T-helper 2 cell treated with Interferon-gamma antibody and Interleukin-4, amounts not matched to agents 5 μg/mL and 100 μg/mL, for 36 hours (primary cell): Measurements from ENCODE around the gene PRDM16.

Source experiments
- DNase-seq: peaks from one replicate; pipeline ENCODE4 v3.0.0; 2021; ENCODE audit warnings: low spot score
- H3K27ac Mint-ChIP-seq: one replicate; pipeline ENCODE4 v1.8.0; 2021; ENCODE audit warnings: mild to moderate bottlenecking, mixed read lengths
- H3K27me3 Mint-ChIP-seq: one replicate; pipeline ENCODE4 v1.8.0; 2021; ENCODE audit warnings: low read depth, mixed read lengths
- H3K36me3 Mint-ChIP-seq: one replicate; pipeline ENCODE4 v1.8.0; 2021; ENCODE audit warnings: low read depth, mixed read lengths
- H3K4me1 Mint-ChIP-seq: one replicate; pipeline ENCODE4 v1.8.0; 2021; ENCODE audit warnings: low read depth, mixed read lengths
- H3K4me3 Mint-ChIP-seq: one replicate; pipeline ENCODE4 v1.8.0; 2022; ENCODE audit warnings: mild to moderate bottlenecking, moderate library complexity, mixed read lengths
- H3K9me3 Mint-ChIP-seq: one replicate; pipeline ENCODE4 v1.8.0; 2021; ENCODE audit warnings: mixed read lengths

The PRDM16 gene

DNA sequence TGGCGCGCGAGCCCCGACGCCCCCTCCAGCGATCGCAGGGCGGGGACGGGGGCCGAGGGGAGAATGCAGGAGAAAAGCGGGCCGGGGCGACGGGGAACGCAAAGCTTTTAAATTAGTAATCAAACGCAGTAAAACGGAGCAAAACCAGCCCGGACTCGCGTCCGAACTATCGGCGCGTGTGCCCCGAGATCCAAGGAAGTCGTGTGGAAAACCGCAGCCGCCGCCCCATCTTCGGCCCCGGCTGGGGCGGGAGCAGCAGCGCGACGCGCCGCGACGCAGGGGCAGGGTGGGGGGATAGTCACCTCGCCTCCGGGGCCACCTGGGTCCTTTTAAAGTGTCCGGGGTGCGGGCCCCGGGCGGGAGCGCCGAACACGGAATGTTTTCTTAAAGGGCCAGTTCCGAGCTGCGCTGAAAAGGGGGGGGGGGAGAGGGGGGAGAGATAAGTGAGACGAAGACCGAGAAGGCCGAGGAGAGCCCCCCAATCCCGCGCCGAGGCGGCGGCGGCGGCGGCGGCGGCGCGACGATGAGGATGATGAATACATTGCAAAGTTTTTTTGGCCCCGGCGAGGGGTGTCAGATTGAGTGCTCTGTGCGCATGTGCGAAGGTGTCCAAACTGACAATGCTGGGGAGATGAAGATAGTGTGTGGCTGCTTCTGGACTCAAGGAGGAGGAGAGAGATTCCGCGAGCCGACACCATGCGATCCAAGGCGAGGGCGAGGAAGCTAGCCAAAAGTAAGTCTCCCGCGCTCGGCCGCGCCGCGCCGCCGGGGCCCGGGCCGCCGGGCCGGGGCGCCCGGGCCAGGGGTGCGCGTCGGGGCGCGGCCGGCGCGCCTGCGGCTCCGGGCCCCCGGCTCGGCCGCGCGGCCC is at the start of gene PRDM16:
TSS of gene PRDM16 (plus strand) at position 640 of the 868 bp plus-strand sequence. CDS start at position 697, 57 bp downstream.
- Mint-ChIP-seq H3K9me3 (no peaks in the 10 kb centered on the region), H3K27ac (no peak within 1 kb of the TSS), H3K4me1 (no peaks in the 10 kb centered on the region), H3K36me3 (no peaks in the 10 kb centered on the region), H3K27me3 (peaks cover 21% of the 10 kb centered on the region), H3K4me3 (peak within 1 kb of the TSS; percentile 72)
- no peak for DNase-seq

DNA sequence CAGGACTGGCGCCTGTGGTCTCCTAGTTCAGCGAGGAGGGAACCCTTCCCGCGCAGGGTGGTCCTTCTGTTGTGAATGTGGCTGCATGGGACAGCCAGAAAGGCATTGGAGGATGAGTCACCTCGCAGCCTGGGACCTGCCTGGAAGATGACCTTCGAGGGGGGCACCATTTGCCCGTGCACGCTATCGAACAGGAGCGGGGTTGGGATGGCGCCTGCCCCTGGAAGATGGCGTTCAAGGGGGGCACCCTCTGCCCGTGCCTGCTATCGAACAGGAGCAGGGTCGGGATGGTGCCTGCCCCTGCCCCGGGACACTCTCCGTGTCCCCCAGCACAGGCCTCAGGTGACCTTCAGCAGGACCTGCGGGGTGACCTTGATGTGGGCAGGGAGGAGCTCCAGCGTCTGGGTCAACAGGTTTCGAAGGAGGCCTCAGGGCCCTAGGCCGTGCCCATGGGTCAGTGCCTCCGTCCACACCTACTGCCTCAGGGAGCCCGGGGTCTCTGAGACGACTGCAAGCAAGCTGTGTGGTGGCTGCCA is 49.4 kb upstream of the PRDM16 start:
- no peaks in the 10 kb centered on the region for H3K4me1 Mint-ChIP-seq
- no peak for DNase-seq
- H3K27me3 Mint-ChIP-seq = no peaks in the 10 kb centered on the region
- H3K9me3 Mint-ChIP-seq = no peaks in the 10 kb centered on the region
- no peak overlapping the region for H3K27ac Mint-ChIP-seq
- H3K36me3 Mint-ChIP-seq = no peaks in the 10 kb centered on the region
- no peak overlapping the region for H3K4me3 Mint-ChIP-seq

DNA sequence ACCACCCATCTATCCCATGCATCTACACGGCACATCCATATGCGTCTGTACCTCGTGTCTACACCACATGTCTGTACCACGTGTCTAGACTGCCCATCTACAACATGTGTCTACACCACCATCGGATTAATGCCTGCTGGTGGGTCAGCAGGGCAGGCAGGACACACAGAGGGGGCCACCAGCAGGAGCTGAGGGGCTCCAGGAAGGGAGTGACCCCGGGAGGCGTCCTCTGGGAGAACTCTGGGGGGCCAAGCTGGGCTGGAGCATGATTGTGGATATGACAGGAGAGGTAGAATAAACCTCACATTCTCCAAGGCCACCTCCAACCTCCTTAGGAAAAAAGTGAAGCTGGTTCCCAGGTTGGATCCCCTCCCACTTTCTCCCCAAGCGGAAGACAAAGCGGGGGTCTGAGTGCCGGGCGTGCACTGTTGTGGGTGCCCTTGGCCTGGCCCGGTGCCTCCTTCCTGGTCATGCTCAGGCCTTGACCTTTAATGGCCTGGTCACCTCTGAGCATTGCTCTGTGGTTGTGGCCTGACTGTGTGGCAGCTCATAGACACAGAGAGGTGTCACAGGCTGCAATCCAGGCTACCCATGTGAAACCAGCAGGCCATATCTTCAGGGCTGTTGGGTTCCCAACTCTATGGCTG is 48.6 kb upstream of the PRDM16 start:
- no peak overlapping the region for H3K27ac Mint-ChIP-seq
- no peak for DNase-seq
- no peaks in the 10 kb centered on the region for H3K4me1 Mint-ChIP-seq
- no peaks in the 10 kb centered on the region for H3K36me3 Mint-ChIP-seq
- no peak overlapping the region for H3K4me3 Mint-ChIP-seq
- H3K27me3 Mint-ChIP-seq = no peaks in the 10 kb centered on the region
- no peaks in the 10 kb centered on the region for H3K9me3 Mint-ChIP-seq

DNA sequence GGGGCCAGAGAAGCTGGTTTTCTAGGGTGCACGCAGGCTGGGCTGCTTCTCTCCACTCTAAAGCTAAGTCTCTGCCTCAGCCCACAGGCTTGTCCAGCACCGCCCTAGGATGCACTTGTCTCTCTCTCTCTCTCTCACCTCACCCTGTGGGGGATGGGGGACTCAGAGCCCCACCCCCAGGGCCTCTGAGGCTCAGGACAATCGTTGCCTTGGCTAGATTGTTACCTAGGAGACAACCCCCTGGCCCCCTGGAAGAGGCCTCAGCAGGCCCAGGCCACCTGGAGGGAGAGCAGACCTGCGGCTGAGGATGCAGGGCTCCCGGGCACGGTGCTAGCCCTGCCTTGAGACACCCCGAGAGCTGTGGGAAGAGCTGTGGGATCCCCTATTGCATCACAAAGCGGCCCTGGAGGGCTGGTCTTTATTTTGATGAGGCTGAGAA is 47.8 kb upstream of the PRDM16 start, which contains the start of gene ACTRT2:
TSS of gene ACTRT2 (plus strand) at position 235 of the 439 bp plus-strand sequence. CDS start 220 bp downstream, outside the sequence.
- Mint-ChIP-seq H3K27ac (no peak within 1 kb of the TSS), H3K9me3 (no peaks in the 10 kb centered on the region), H3K4me1 (no peaks in the 10 kb centered on the region), H3K4me3 (no peak within 1 kb of the TSS), H3K36me3 (no peaks in the 10 kb centered on the region), H3K27me3 (no peaks in the 10 kb centered on the region)
- no peak for DNase-seq

DNA sequence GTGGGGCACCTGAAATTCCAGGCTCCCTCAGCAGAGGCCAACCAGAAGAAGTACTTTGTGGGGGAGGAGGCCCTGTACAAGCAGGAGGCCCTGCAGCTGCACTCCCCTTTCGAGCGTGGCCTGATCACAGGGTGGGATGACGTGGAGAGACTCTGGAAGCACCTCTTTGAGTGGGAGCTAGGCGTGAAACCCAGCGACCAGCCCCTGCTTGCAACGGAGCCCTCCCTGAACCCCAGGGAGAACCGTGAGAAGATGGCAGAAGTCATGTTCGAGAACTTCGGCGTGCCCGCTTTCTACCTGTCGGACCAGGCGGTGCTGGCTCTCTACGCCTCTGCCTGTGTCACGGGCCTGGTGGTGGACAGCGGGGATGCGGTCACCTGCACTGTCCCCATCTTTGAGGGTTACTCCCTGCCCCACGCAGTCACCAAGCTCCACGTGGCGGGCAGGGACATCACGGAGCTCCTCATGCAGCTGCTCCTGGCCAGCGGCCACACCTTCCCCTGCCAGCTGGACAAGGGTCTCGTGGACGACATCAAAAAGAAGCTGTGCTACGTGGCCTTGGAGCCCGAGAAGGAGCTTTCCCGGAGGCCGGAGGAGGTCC is 47.1 kb upstream of the PRDM16 start:
- Mint-ChIP-seq H3K27ac (no peak overlapping the region), H3K27me3 (no peaks in the 10 kb centered on the region), H3K4me3 (no peak overlapping the region), H3K4me1 (no peaks in the 10 kb centered on the region), H3K9me3 (no peaks in the 10 kb centered on the region), H3K36me3 (no peaks in the 10 kb centered on the region)
- no peak for DNase-seq

DNA sequence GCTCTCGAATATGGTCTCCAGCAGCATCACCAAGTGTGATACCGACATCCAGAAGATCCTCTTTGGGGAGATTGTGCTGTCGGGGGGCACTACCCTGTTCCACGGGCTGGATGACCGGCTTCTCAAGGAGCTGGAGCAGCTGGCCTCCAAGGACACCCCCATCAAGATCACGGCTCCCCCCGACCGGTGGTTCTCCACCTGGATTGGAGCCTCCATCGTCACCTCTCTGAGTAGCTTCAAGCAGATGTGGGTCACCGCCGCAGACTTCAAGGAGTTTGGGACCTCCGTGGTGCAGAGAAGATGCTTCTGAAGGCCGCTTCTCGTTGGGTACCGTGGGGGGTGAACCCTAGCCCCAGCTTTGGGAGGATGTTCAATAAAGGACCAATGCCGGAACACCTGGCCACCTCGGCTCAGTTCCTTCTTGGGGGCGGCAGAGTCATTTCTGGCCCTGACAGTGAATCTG is 46.5 kb upstream of the PRDM16 start:
- no peaks in the 10 kb centered on the region for H3K27me3 Mint-ChIP-seq
- no peak overlapping the region for H3K4me3 Mint-ChIP-seq
- H3K36me3 Mint-ChIP-seq = no peaks in the 10 kb centered on the region
- DNase-seq = no peak
- H3K9me3 Mint-ChIP-seq = no peaks in the 10 kb centered on the region
- no peak overlapping the region for H3K27ac Mint-ChIP-seq
- H3K4me1 Mint-ChIP-seq = no peaks in the 10 kb centered on the region

DNA sequence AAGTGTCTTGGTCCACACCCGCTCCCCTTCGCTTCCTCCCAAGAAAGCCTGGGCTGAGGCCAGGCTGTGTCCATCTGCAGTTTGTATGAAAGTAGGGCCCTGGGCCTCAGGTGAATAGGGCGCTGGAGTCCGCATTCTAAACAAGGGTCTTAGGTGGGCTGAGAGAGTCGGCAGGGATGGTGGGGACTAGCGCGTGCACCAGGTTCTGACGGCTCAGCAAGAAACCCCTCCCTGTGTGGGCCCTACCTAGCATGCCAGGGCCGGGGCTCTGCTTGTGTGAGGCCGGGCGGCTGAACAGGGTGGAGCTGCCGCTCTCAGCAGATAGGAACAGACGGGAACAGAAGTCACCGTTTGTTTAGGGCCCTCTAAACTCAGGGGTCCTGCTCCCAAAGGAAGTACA is 46.0 kb upstream of the PRDM16 start:
- no peaks in the 10 kb centered on the region for H3K4me1 Mint-ChIP-seq
- H3K27me3 Mint-ChIP-seq = no peaks in the 10 kb centered on the region
- no peak for DNase-seq
- no peak overlapping the region for H3K27ac Mint-ChIP-seq
- H3K9me3 Mint-ChIP-seq = no peaks in the 10 kb centered on the region
- no peaks in the 10 kb centered on the region for H3K36me3 Mint-ChIP-seq
- H3K4me3 Mint-ChIP-seq = no peak overlapping the region

DNA sequence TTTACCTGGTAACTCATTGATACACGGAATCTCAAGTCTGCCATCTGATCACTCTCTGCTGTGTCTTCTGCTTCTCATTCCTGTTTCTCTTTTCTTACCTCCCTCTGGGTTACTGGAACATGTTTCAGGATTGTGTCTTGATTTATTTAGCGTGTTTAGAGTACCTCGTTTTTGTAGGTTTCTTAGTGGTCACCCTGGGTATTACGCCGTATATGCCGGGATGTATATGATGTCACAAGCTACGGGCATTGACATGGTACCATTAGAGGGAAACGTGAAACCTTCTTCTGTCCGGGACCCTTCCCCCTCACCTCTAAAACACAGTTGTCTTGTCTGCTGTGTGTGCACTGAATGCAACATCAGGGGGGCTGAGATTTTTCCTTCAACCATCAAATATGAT is 45.0 kb upstream of the PRDM16 start:
- Mint-ChIP-seq H3K4me3 (no peak overlapping the region), H3K27me3 (no peaks in the 10 kb centered on the region)

DNA sequence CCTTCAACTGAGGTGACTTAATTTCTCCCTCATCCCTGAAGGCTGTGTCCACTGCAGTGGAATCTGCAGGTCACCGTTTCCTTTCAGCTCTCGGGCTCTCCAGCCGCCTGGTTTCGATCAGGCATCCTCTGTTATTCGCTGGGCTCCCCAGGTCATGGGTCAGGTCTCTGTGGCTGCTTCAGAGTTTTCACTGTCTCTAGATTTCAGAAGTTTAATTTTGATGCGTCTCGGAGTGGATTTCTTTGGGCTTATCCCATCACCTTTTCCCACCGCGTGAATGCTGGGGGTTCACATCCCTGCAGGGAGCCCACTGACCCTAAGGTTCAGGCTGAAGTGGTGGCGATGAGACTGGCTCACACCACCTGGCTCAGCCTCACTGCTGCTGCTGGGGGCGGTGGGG is 44.4 kb upstream of the PRDM16 start:
- Mint-ChIP-seq H3K4me1 (no peaks in the 10 kb centered on the region), H3K4me3 (no peak overlapping the region), H3K27me3 (no peaks in the 10 kb centered on the region), H3K36me3 (no peaks in the 10 kb centered on the region), H3K27ac (no peak overlapping the region), H3K9me3 (no peaks in the 10 kb centered on the region)
- DNase-seq = no peak

More for the DNA sequence above, 45.0 kb upstream of the PRDM16 start:
- no peaks in the 10 kb centered on the region for H3K36me3 Mint-ChIP-seq
- H3K27ac Mint-ChIP-seq = no peak overlapping the region
- no peaks in the 10 kb centered on the region for H3K9me3 Mint-ChIP-seq
- DNase-seq = no peak
- no peaks in the 10 kb centered on the region for H3K4me1 Mint-ChIP-seq

DNA sequence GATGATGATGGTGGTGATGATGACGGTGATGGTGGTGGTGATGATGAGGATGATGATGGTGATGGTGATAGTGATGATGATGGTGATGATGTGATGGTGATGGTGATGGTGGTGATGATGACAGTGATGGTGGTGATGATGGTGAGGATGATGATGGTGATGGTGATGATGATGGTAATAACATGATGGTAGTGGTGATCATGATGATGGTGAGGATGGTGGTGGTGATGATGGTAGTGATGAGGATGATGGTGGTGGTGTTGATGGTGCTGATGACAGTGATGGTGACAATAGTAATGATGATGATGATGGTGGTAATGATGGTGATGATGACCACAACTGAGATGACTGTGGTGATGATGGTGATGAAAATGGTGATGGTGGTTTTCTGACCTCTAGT is 42.9 kb upstream of the PRDM16 start:
- Mint-ChIP-seq H3K27ac (no peak overlapping the region), H3K4me3 (no peak overlapping the region), H3K36me3 (no peaks in the 10 kb centered on the region), H3K9me3 (no peaks in the 10 kb centered on the region), H3K27me3 (no peaks in the 10 kb centered on the region), H3K4me1 (no peaks in the 10 kb centered on the region)
- DNase-seq = no peak

DNA sequence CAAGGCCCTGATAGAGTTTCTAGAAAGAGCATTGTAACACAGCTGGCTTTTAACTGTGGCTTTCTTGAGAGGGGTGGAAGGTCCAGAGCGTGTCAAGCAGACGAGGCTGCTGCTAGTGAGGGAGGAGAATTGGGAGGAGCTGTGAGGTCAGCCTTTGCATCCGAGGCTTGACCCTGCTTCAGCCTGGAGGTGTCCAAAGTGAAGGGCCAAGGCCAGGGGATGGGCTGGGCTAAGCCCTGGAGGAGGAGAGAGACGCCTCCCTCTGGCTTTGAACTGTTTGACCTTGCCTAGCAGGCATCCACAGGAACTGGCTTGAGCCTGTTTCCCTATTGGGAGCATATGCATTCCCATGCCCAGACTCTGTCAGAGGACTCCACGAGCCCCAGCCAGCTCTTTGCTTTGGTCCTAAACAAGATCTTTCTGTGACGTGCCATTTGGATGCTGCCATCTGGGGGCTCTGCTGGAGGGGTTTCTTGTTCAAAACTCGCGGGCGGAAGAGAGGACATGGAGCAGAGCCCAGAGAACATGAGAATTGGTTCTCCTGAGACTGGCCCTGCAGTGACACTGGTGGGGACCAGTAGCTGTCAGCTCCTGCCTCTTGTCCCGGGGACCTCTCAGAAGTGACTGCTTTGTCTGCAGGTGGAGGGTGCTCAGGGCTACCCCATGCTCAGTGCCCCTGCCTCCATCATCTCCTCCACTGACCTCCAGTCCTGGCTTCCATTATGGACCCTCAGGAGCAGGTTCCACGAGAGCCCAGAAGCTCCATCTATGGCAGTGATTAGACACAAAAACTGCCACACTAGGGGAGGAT is 42.2 kb upstream of the PRDM16 start:
- Mint-ChIP-seq H3K36me3 (no peaks in the 10 kb centered on the region), H3K27me3 (no peaks in the 10 kb centered on the region), H3K4me1 (no peaks in the 10 kb centered on the region), H3K4me3 (no peak overlapping the region), H3K27ac (no peak overlapping the region), H3K9me3 (no peaks in the 10 kb centered on the region)
- DNase-seq = no peak

DNA sequence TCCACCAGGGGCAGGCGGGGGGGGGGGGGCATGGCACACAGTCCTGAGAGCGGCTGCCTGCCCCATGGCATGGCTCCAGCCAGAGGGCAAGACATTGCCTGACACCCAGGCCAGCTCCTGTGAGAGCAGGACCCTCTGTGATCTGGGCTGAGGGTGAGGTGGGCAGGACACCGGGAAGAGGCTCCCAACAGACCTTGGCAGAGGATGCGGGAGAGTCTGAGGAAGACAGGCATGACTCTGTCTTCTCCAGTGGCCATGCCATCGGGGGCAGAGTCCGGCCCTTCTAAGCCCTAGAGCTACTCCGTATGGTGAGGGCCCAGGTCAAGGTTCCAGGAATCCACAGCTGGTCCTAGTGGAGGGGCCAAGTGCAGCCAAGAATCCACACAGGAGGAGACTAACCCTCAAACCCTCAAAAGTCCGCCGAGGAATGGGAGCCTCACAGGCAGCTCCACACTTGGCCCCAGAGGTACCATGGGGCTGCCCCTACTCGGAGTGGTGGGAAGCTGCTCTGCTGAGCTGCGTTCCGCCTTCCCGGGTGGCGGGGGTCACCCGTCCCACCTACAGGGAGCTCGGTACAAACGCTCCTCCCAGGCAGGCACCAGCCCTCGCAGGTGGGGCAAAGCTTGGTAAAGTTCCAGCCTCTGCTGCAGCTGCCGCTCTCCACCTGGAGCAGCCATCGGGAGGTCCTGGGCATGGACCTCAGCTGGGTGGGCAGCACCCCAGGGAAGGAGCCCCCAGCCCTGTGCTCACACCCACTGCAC is 41.2 kb upstream of the PRDM16 start:
- Mint-ChIP-seq H3K27me3 (no peaks in the 10 kb centered on the region), H3K27ac (no peak overlapping the region), H3K36me3 (no peaks in the 10 kb centered on the region), H3K9me3 (no peaks in the 10 kb centered on the region), H3K4me3 (no peak overlapping the region), H3K4me1 (no peaks in the 10 kb centered on the region)
- no peak for DNase-seq
